ENCODE data around the gene CCDC3.

CCDC3 gene

GRCh38 chr10:12960941-12961340 is 40.6 kb downstream of the CCDC3 start:
- no peak for DNase-seq (ENCODE audit: low spot score)
- no peak overlapping the region; the same call in 1 of the 2 replicates for H3K27ac ChIP-seq

GRCh38 chr10:12960334-12960898 is 41.1 kb downstream of the CCDC3 start:
- TF ChIP-seq CTCF (conservative IDR thresholded peaks at IDR 0.05; ENCODE audit: low read depth): no peak
- ChIA-PET POLR2A (ENCODE audit: low non-redundant PET) (no interaction called here), CTCF (interaction anchor here (0.6 to 0.7 kb wide), 2 partner anchors 54 to 758 kb away, joined by 3 read pairs; no protein-coding TSS in a partner anchor)
- DNase-seq (ENCODE audit: low spot score): no peak
- H3K27ac ChIP-seq: no peak overlapping the region; the same call in 1 of the 2 replicates

More at GRCh38 chr10:12960941-12961340, 40.6 kb downstream of the CCDC3 start:
- TF ChIP-seq CTCF (conservative IDR thresholded peaks at IDR 0.05; ENCODE audit: low read depth): no peak
- CTCF ChIA-PET: no interaction called here
- POLR2A ChIA-PET (ENCODE audit: low non-redundant PET): no interaction called here

GRCh38 chr10:12958546-12959110 is 42.9 kb downstream of the CCDC3 start:
- no peak overlapping the region for H3K27ac ChIP-seq
- POLR2A ChIA-PET (ENCODE audit: low non-redundant PET): no interaction called here
- CTCF ChIA-PET: no interaction called here
- TF ChIP-seq CTCF (conservative IDR thresholded peaks at IDR 0.05; ENCODE audit: low read depth): no peak
- no peak for DNase-seq (ENCODE audit: low spot score)

GRCh38 chr10:12957081-12957480 is 44.4 kb downstream of the CCDC3 start:
- no peak overlapping the region for H3K27ac ChIP-seq
- CTCF ChIA-PET: interaction anchor here (0.6 kb wide), 1 partner anchor 119 kb away, joined by 3 read pairs; no protein-coding TSS in a partner anchor
- DNase-seq (ENCODE audit: low spot score): no peak
- POLR2A ChIA-PET (ENCODE audit: low non-redundant PET): no interaction called here
- TF ChIP-seq CTCF (conservative IDR thresholded peaks at IDR 0.05; ENCODE audit: low read depth): no peak

- H3K27ac ChIP-seq: no peak overlapping the region
- ChIA-PET POLR2A (ENCODE audit: low non-redundant PET) (no interaction called here), CTCF (no interaction called here)
- no peak for TF ChIP-seq CTCF (conservative IDR thresholded peaks at IDR 0.05; ENCODE audit: low read depth)
- DNase-seq (ENCODE audit: low spot score): no peak
These were observed 46.6 kb downstream of the CCDC3 start for GRCh38 chr10:12954866-12955265.

- DNase-seq (ENCODE audit: low spot score): no peak
- peak overlapping the region; percentile 73 for H3K27ac ChIP-seq
- TF ChIP-seq CTCF (conservative IDR thresholded peaks at IDR 0.05; ENCODE audit: low read depth): no peak
- CTCF ChIA-PET: interaction anchor here (0.7 kb wide), 1 partner anchor 120 kb away, joined by 4 read pairs; no protein-coding TSS in a partner anchor
- POLR2A ChIA-PET (ENCODE audit: low non-redundant PET): no interaction called here
These were observed 50.9 kb downstream of the CCDC3 start for GRCh38 chr10:12950583-12951128.
